T-cell (primary cell): Measurements from ENCODE around the gene P2RY8. TPM values are rescaled to one million over a fixed set of nuclear protein-coding genes. Genes with fewer than 3 reads are reported as not detected.

Experiments
- ATAC-seq, 4 experiments: fragments of 200-7000 bp in 3 of 4; fragments of 150-1000 bp in 1 of 4; cut with Tn5 transposase; replicated peaks in 1 of 4; 1 replicate in 3 of 4; 2 replicates in 1 of 4; pipeline ENCODE4 v1.10.0; 2021; ENCODE audit warnings: moderate library complexity in 3 of 4, mild to moderate bottlenecking in 2 of 4, moderate number of reproducible peaks in 1 of 4
- CTCF ChIA-PET, 2 donors: fragments of 300-600 bp; sonication (Branson Sonifier 250); formaldehyde crosslinking; loops; one replicate each; lab custom pipeline; 2022; ENCODE audit warnings: antibody characterized with exemption in 2 of 2; lab: Charles Lee
- POLR2A ChIA-PET, 2 donors: fragments of 300-600 bp; sonication (Branson Sonifier 250); formaldehyde crosslinking; loops; one replicate each; lab custom pipeline; 2022; ENCODE audit warnings: antibody characterized with exemption in 2 of 2; lab: Charles Lee
- DNase-seq, 35 experiments: peaks; one replicate each; pipeline versions ENCODE4 v3.0.0 to v3.0.0-alpha.2; 2013 to 2023
- H3K27ac ChIP-seq: one replicate; pipeline ENCODE4 v1.5.1; 2013; ENCODE audit warnings: low read length
- H3K27me3 ChIP-seq, 2 experiments: replicated peaks in 1 of 2; 1 replicate in 1 of 2; 2 replicates in 1 of 2; pipeline versions ENCODE4 v1.6.1 to v1.7.0; 2013; ENCODE audit warnings: low read length in 1 of 2, mixed read lengths in 1 of 2; ENCODE audit not compliant: control insufficient read depth in 2 of 2, insufficient read depth in 2 of 2; ENCODE audit errors: extremely low read depth in 1 of 2
- H3K36me3 ChIP-seq, 2 donors: 1 replicate in 1 of 2; 2 replicates in 1 of 2; pipeline versions ENCODE4 v1.6.1 to v1.7.0; 2013; ENCODE audit warnings: low read length in 1 of 2; ENCODE audit not compliant: control insufficient read depth in 2 of 2, insufficient read depth in 1 of 2; ENCODE audit errors: extremely low read depth in 1 of 2
- H3K4me1 ChIP-seq, 2 experiments: 1 replicate in 1 of 2; 2 replicates in 1 of 2; pipeline versions ENCODE4 v1.6.1 to v1.7.0; 2013; ENCODE audit warnings: low read length in 2 of 2, mixed read lengths in 1 of 2; ENCODE audit not compliant: insufficient read depth in 2 of 2, control insufficient read depth in 1 of 2; ENCODE audit errors: extremely low read depth in 1 of 2
- H3K4me3 ChIP-seq, 2 donors: 1 replicate in 1 of 2; 2 replicates in 1 of 2; pipeline versions ENCODE4 v1.5.1 to v1.7.0; 2013; ENCODE audit warnings: mild to moderate bottlenecking in 2 of 2, low read length in 1 of 2, moderate library complexity in 1 of 2; ENCODE audit not compliant: control insufficient read depth in 1 of 2; ENCODE audit errors: extremely low read depth in 1 of 2
- H3K9me3 ChIP-seq: 2 replicates; pipeline ENCODE4 v1.7.0; 2013
- H3K27ac Mint-ChIP-seq, 2 donors: one replicate each; pipeline ENCODE4 v1.8.0; 2020 to 2021; ENCODE audit warnings: mild to moderate bottlenecking in 2 of 2, mixed read lengths in 2 of 2
- H3K27me3 Mint-ChIP-seq, 2 donors: one replicate each; pipeline ENCODE4 v1.8.0; 2021 to 2022; ENCODE audit warnings: mixed read lengths in 2 of 2
- H3K36me3 Mint-ChIP-seq: one replicate; pipeline ENCODE4 v1.8.0; 2021; ENCODE audit warnings: mixed read lengths
- H3K4me1 Mint-ChIP-seq, 3 donors: one replicate each; pipeline ENCODE4 v1.8.0; 2020 to 2022; ENCODE audit warnings: mixed read lengths in 3 of 3, mild to moderate bottlenecking in 1 of 3
- H3K4me3 Mint-ChIP-seq, 3 donors: one replicate each; pipeline ENCODE4 v1.8.0; 2020 to 2022; ENCODE audit warnings: mild to moderate bottlenecking in 3 of 3, mixed read lengths in 3 of 3, moderate library complexity in 3 of 3
- H3K9me3 Mint-ChIP-seq, 3 donors: one replicate each; pipeline ENCODE4 v1.8.0; 2020 to 2022; ENCODE audit warnings: mixed read lengths in 3 of 3
- WGBS: methylation state at CpG from one replicate; pipeline ENCODE4 v1.1.5; 2013; ENCODE audit warnings: missing lambda C conversion rate; ENCODE audit not compliant: insufficient coverage; 5-methylcytosine and 5-hydroxymethylcytosine counted together
- total RNA-seq, 35 experiments: library from RNA in 6 of 35; stranded (reverse) in 6 of 35; fragments of 120-200 nt in 1 of 35; gene quantifications; one replicate each; pipeline versions ENCODE4 v1.2.1 to v1.2.4 and lab custom pipeline; 2013 to 2026

Gene P2RY8
- total RNA-seq, 5 donors from 2014 or later (not counting 1 experiment from before 2014, with no cell fraction given): 114 to 219 (median 182) TPM

- Mint-ChIP-seq H3K27ac (no peak overlapping the region), H3K9me3 (peaks cover 4 to 14% (median 7%) of the 10 kb centered on the region in 3 donors), H3K27me3 (no peaks in the 10 kb centered on the region), H3K4me1 (peaks cover 0 to 9% (median 5%) of the 10 kb centered on the region in 3 donors), H3K4me3 (no peak overlapping the region), H3K36me3 (peaks cover 56% of the 10 kb centered on the region)
- Histone ChIP-seq H3K4me1 (no peaks in the 10 kb centered on the region), H3K27ac (no peak overlapping the region), H3K27me3 (no peaks in the 10 kb centered on the region), H3K9me3 (peaks cover 3% of the 10 kb centered on the region), H3K4me3 (no peak overlapping the region), H3K36me3 (peaks cover 17 to 23% of the 10 kb centered on the region in 2 donors)
- DNase-seq (no peak), ATAC-seq (no peak)
- ChIA-PET POLR2A (no interaction called here), CTCF (no interaction called here)
- no CpG with 5 or more reads among the region's 6 CpGs for WGBS
These were observed 96.5 kb downstream of the P2RY8 start for GRCh38 chrX:1440506-1440905.

DNA sequence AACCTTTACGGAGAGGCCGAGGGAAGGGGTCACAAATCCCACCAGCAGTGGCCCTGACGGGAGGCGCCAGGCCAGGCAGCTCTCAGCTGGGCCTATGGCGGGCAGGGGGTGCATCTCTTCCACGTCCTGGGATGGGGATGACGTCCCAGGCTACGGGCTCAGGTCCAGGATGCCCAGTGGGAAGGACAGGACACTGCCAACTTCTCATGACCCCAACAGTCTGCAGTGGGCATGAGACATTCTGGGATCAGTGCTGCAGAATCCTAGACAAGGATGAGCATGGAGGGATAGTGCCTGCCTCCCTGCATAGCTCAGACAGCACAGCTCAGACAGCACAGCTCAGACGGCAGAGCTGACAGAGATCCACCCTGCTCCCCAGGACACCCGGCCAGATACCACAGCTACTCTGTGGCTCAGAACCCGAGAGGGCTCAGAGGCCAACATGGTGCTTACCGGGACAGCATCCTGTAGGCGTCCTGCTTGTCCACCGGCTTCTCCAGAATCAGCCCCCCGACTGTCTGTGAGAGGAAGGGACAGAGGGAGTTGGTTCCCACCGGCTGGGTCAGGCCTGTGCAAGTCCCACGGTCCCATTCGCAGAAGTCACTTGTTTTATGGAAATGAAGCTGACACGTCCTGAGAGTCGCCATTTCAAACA lies 101.6 kb downstream of the P2RY8 start:
- H3K9me3 ChIP-seq: no peaks in the 10 kb centered on the region
- Mint-ChIP-seq H3K4me1 (peaks cover 0 to 4% (median 0%) of the 10 kb centered on the region in 3 donors), H3K27me3 (no peaks in the 10 kb centered on the region), H3K27ac (no peak overlapping the region), H3K36me3 (peaks cover 42% of the 10 kb centered on the region), H3K4me3 (no peak overlapping the region), H3K9me3 (no peaks in the 10 kb centered on the region)
- no peaks in the 10 kb centered on the region for H3K27me3 ChIP-seq
- 92% methylated on average over 19 of the region's 20 CpGs for WGBS
- H3K4me3 ChIP-seq: no peak overlapping the region
- no peak overlapping the region for H3K27ac ChIP-seq
- H3K36me3 ChIP-seq: peaks cover 16 to 29% of the 10 kb centered on the region in 2 donors
- H3K4me1 ChIP-seq: no peaks in the 10 kb centered on the region
- POLR2A ChIA-PET: no interaction called here
- CTCF ChIA-PET: no interaction called here
- DNase-seq (no peak), ATAC-seq (peak in 1 of 4 experiments; percentile 25)

GRCh38 chrX:1434871-1435240 lies 102.1 kb downstream of the P2RY8 start:
- Histone ChIP-seq H3K27ac (no peak overlapping the region), H3K9me3 (no peaks in the 10 kb centered on the region), H3K4me3 (no peak overlapping the region), H3K4me1 (no peaks in the 10 kb centered on the region), H3K36me3 (peaks cover 16 to 27% of the 10 kb centered on the region in 2 donors), H3K27me3 (no peaks in the 10 kb centered on the region)
- Mint-ChIP-seq H3K27ac (no peak overlapping the region), H3K36me3 (peaks cover 38% of the 10 kb centered on the region), H3K4me3 (no peak overlapping the region), H3K27me3 (no peaks in the 10 kb centered on the region), H3K4me1 (peaks cover 0 to 4% (median 0%) of the 10 kb centered on the region in 3 donors), H3K9me3 (no peaks in the 10 kb centered on the region)
- no peak for ATAC-seq
- ChIA-PET POLR2A (no interaction called here), CTCF (no interaction called here)
- no peak for DNase-seq
- 96% methylated on average over 22 of the region's 22 CpGs for WGBS

DNA sequence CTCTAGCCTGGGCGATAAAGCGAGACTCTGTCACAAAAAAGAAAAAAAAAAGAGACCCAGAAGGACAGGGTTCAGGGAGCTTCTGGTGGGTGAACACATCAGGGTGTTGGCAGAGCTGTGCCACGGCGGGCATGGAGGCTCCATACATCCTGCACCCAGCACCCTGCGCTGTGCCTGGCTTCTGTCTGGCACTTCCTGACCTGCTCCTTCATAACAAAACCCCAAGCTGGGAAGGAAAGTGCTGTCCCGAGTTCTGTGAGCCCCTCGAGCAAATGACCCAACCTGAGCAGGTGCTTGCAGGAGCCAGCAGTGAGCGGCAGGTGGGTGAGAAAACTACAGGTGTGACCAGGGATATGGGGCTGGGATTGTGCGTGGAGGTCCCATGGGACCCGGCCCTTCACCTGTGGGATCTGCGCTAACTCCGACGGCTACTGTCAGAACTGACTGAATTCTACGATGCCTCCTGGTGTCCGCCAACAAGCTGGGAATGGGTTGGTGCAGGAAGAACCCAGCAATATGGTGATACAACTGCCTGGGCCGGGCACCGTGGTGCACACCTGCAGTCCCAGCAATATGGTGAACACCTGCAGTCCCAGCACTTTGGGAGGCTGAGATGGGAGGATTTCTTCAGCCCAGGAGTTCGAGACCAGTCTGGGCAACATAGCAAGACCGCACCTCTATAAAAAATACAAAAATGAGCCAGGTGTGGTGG lies 103.2 kb downstream of the P2RY8 start:
- ChIA-PET CTCF (no interaction called here), POLR2A (no interaction called here)
- peaks cover 35% of the 10 kb centered on the region for H3K36me3 Mint-ChIP-seq
- H3K36me3 ChIP-seq: peaks cover 16 to 18% of the 10 kb centered on the region in 2 donors
- no peak overlapping the region for H3K4me3 ChIP-seq
- H3K9me3 Mint-ChIP-seq: no peaks in the 10 kb centered on the region
- H3K27me3 ChIP-seq: no peaks in the 10 kb centered on the region
- ATAC-seq (peak in 1 of 4 experiments; percentile 31), DNase-seq (no peak)
- no peaks in the 10 kb centered on the region for H3K27me3 Mint-ChIP-seq
- H3K27ac Mint-ChIP-seq: no peak overlapping the region
- H3K27ac ChIP-seq: no peak overlapping the region
- no peaks in the 10 kb centered on the region for H3K9me3 ChIP-seq
- H3K4me3 Mint-ChIP-seq: no peak overlapping the region
- peaks cover 0 to 4% (median 0%) of the 10 kb centered on the region in 3 donors for H3K4me1 Mint-ChIP-seq
- H3K4me1 ChIP-seq: no peaks in the 10 kb centered on the region
- 98% methylated on average over 15 of the region's 19 CpGs for WGBS

DNA sequence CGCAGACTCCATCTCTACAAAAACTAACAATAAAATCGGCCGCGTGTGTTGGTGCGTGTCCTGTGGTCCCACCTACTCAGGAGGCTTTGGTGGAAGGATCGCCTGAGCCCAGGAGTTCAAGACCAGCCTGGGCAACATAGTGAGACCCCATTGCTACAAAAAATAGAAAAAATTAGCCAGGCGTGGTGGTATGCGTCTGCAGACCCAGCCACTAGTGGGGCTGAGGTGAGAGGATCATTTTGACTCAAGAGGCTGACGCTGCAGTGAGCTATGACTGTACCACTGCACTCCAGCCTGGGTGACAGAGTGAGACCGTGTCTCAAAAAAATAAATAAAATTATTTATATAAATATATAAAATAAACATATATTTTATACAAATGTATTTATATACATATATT lies 106.5 kb downstream of the P2RY8 start:
- Mint-ChIP-seq H3K9me3 (no peaks in the 10 kb centered on the region), H3K36me3 (peaks cover 20% of the 10 kb centered on the region), H3K4me1 (no peaks in the 10 kb centered on the region), H3K27ac (no peak overlapping the region), H3K4me3 (no peak overlapping the region), H3K27me3 (no peaks in the 10 kb centered on the region)
- Histone ChIP-seq H3K4me3 (no peak overlapping the region), H3K9me3 (no peaks in the 10 kb centered on the region), H3K27ac (no peak overlapping the region), H3K27me3 (no peaks in the 10 kb centered on the region), H3K36me3 (peaks cover 17% of the 10 kb centered on the region in 2 donors), H3K4me1 (no peaks in the 10 kb centered on the region)
- 80% methylated on average over 1 of the region's 10 CpGs for WGBS
- ChIA-PET CTCF (no interaction called here), POLR2A (no interaction called here)
- ATAC-seq (no peak), DNase-seq (no peak)

- WGBS: 95% methylated on average over 27 of the region's 32 CpGs
- ATAC-seq: no peak
These were observed 109.2 kb downstream of the P2RY8 start for GRCh38 chrX:1427756-1428155.

More at GRCh38 chrX:1427756-1428155, 109.2 kb downstream of the P2RY8 start:
- no peak overlapping the region for H3K4me3 Mint-ChIP-seq
- Histone ChIP-seq H3K27ac (no peak overlapping the region), H3K4me3 (no peak overlapping the region), H3K4me1 (no peaks in the 10 kb centered on the region), H3K27me3 (no peaks in the 10 kb centered on the region), H3K36me3 (peaks cover 10 to 23% of the 10 kb centered on the region in 2 donors), H3K9me3 (no peaks in the 10 kb centered on the region)
- no peak for DNase-seq
- CTCF ChIA-PET: no interaction called here
- no peaks in the 10 kb centered on the region for H3K27me3 Mint-ChIP-seq
- peaks cover 34% of the 10 kb centered on the region for H3K36me3 Mint-ChIP-seq
- H3K4me1 Mint-ChIP-seq: peaks cover 0 to 9% (median 0%) of the 10 kb centered on the region in 3 donors
- peaks cover 3 to 13% (median 4%) of the 10 kb centered on the region in 3 donors for H3K9me3 Mint-ChIP-seq
- no peak overlapping the region for H3K27ac Mint-ChIP-seq
- POLR2A ChIA-PET: no interaction called here
